ENCODE results near the gene SYNPO2L. TPM values are rescaled to one million over a fixed set of nuclear protein-coding genes. Genes with fewer than 3 reads are reported as not detected.

SYNPO2L gene
- total and polyA plus RNA-seq, 9 of the 15 experiments (the other 6 are each of a cell fraction or from before 2014, with no cell fraction given), result 0.03 to 0.07 TPM; not detected in 7

DNA sequence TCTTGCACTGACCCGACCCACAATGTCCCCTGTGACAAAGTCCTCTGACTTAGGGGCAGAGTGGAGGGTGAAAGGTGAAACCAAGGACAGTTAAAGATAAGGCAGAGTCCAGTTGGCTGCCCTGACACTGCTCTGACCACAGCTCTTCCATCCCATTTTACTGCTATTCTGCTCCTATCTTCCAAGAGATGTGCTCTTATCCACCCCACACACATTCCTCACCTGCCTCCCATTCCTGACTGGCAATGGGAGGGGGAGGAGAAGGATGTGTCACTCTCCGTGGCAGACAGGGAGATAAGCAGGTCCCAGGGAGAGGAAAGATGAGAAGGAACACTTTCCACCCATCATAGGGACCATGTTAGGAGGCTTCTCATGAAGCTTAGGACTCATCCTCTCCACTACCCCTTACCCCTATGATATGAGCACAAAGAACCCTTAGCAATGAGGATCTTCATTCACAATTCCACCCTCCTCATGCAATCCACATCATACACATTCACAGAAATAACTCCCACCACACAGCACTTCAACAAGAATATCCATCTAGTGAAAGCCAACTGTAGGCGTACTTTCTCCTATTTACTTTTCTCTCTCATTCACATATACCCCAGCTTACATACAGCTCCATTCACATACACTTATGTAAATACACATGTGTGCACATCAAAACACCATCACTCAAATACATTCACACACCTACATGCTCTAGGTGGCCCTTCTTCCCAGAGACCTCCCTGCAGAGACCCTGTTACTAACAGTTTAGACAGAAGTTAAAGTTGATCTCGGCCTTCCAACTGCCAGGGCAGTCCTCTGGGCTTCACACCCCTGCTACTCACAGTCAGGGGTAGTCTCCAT is 6.6 kb downstream of the SYNPO2L start (continued):
- TF ChIP-seq, protein P1, sequence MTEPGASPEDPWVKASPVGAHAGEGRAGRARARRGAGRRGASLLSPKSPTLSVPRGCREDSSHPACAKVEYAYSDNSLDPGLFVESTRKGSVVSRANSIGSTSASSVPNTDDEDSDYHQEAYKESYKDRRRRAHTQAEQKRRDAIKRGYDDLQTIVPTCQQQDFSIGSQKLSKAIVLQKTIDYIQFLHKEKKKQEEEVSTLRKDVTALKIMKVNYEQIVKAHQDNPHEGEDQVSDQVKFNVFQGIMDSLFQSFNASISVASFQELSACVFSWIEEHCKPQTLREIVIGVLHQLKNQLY (CRISPR knock-in tag; conservative IDR thresholded peaks at IDR 0.05), result no peak
- TF ChIP-seq, protein P2, sequence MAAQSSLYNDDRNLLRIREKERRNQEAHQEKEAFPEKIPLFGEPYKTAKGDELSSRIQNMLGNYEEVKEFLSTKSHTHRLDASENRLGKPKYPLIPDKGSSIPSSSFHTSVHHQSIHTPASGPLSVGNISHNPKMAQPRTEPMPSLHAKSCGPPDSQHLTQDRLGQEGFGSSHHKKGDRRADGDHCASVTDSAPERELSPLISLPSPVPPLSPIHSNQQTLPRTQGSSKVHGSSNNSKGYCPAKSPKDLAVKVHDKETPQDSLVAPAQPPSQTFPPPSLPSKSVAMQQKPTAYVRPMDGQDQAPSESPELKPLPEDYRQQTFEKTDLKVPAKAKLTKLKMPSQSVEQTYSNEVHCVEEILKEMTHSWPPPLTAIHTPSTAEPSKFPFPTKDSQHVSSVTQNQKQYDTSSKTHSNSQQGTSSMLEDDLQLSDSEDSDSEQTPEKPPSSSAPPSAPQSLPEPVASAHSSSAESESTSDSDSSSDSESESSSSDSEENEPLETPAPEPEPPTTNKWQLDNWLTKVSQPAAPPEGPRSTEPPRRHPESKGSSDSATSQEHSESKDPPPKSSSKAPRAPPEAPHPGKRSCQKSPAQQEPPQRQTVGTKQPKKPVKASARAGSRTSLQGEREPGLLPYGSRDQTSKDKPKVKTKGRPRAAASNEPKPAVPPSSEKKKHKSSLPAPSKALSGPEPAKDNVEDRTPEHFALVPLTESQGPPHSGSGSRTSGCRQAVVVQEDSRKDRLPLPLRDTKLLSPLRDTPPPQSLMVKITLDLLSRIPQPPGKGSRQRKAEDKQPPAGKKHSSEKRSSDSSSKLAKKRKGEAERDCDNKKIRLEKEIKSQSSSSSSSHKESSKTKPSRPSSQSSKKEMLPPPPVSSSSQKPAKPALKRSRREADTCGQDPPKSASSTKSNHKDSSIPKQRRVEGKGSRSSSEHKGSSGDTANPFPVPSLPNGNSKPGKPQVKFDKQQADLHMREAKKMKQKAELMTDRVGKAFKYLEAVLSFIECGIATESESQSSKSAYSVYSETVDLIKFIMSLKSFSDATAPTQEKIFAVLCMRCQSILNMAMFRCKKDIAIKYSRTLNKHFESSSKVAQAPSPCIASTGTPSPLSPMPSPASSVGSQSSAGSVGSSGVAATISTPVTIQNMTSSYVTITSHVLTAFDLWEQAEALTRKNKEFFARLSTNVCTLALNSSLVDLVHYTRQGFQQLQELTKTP (IDR thresholded peaks at IDR 0.05; ENCODE audit: low read depth in 1 of 2, partially characterized antibody in 2 of 2), result peak in 1 of 2 experiments; percentile 63
- TF ChIP-seq ZKSCAN8 (CRISPR knock-in tag; IDR thresholded peaks at IDR 0.05) (peak; percentile 45; the same call in 1 of the 2 replicates), EHMT2 (IDR thresholded peaks at IDR 0.05) (peak; percentile 55; the same call in 1 of the 2 replicates), ZFP36 (IDR thresholded peaks at IDR 0.05; ENCODE audit: low read depth, low read length, partially characterized antibody) (no peak), PHB2 (IDR thresholded peaks at IDR 0.05; ENCODE audit: low read depth) (peak; percentile 8; the same call in 1 of the 2 replicates), ZNF717 (CRISPR knock-in tag; IDR thresholded peaks at IDR 0.05) (no peak), STAT5A (IDR thresholded peaks at IDR 0.05; ENCODE audit: borderline replicate concordance, low read length) (peak; percentile 40; the same call in 1 of the 2 replicates), CXXC5 (CRISPR knock-in tag; IDR thresholded peaks at IDR 0.05) (peak; percentile 62), SMARCE1 (IDR thresholded peaks at IDR 0.05) (peak; percentile 95), CREM (IDR thresholded peaks at IDR 0.05; ENCODE audit: low read depth) (peak; percentile 59), RBM34 (IDR thresholded peaks at IDR 0.05; ENCODE audit: borderline replicate concordance, insufficient read depth, low read length) (no peak), RNF2 (IDR thresholded peaks at IDR 0.05) (no peak), TEAD2 (tag; IDR thresholded peaks at IDR 0.05) (no peak), FOXM1 (IDR thresholded peaks at IDR 0.05; ENCODE audit: low read depth) (peak; percentile 63; the same call in 1 of the 2 replicates), FOXM1 (CRISPR knock-in tag; IDR thresholded peaks at IDR 0.05; ENCODE audit: low read depth) (0 out of 2 replicates have a peak, but pooled peaks have one; percentile 56), ZBTB7A (IDR thresholded peaks at IDR 0.05; ENCODE audit: borderline replicate concordance, control insufficient read depth, low read depth, low read length) (no peak), SMARCA5 (IDR thresholded peaks at IDR 0.05) (0 out of 2 replicates have a peak, but pooled peaks have one; percentile 28), CBFA2T2 (conservative IDR thresholded peaks at IDR 0.05) (peak; percentile 96), NRF1 (conservative IDR thresholded peaks at IDR 0.05 in 1 of 2, IDR thresholded peaks at IDR 0.05 in 1 of 2) (peak; percentile 8 to 29; a peak in 1 of 4 replicates), RBM14 (IDR thresholded peaks at IDR 0.05; ENCODE audit: borderline replicate concordance, insufficient read depth, low read depth, low read length) (no peak), DMBX1 (CRISPR knock-in tag; IDR thresholded peaks at IDR 0.05; ENCODE audit: borderline replicate concordance) (peak; percentile 82), ZNF384 (IDR thresholded peaks at IDR 0.05; ENCODE audit: low read depth, low read length) (no peak), ETV5 (CRISPR knock-in tag; IDR thresholded peaks at IDR 0.05; ENCODE audit: low read depth) (peak; percentile 80)
